SU-DHL-6 (cell line): Measurements from ENCODE around the gene PPP6C.

Experiments
- H2AFZ ChIP-seq: fragments of 200-600 bp; sonication (generic); 2 replicates; pipeline ENCODE4 v1.6.1; 2014; ENCODE audit warnings: low read depth, mild to moderate bottlenecking, moderate library complexity, mixed read lengths, antibody characterized with exemption, low read length; ENCODE audit not compliant: severe bottlenecking
- H3F3A ChIP-seq: fragments of 200-600 bp; shearing (Covaris generic); 2 replicates; pipeline ENCODE4 v1.6.0; 2016; ENCODE audit warnings: antibody characterized with exemption, mild to moderate bottlenecking; ENCODE audit not compliant: insufficient read depth
- H3K27ac ChIP-seq: fragments of 200-600 bp; sonication (generic); 2 replicates; pipeline ENCODE4 v1.5.1; 2016; ENCODE audit warnings: low read depth, mild to moderate bottlenecking, low read length, moderate library complexity, mixed read lengths
- H3K27me3 ChIP-seq: fragments of 200-600 bp; sonication (generic), shearing (Covaris generic); 2 replicates; pipeline ENCODE4 v1.6.0; 2014; ENCODE audit warnings: mild to moderate bottlenecking, low read length
- H3K36me3 ChIP-seq: fragments of 200-600 bp; sonication (generic); 2 replicates; pipeline ENCODE4 v1.6.1; 2014; ENCODE audit warnings: mild to moderate bottlenecking, low read length, mixed read lengths
- H3K4me2 ChIP-seq: fragments of 300-600, 200-600 bp; shearing (Covaris generic), sonication (generic); 2 replicates; pipeline ENCODE4 v1.6.0; 2014; ENCODE audit warnings: low read length, low read depth, mild to moderate bottlenecking; ENCODE audit not compliant: poor library complexity, severe bottlenecking
- H3K4me3 ChIP-seq: fragments of 200-600 bp; sonication (generic); 2 replicates; pipeline ENCODE4 v1.5.1; 2014; ENCODE audit warnings: antibody characterized with exemption, low read length, mild to moderate bottlenecking, mixed read lengths; ENCODE audit not compliant: insufficient read depth, poor library complexity, severe bottlenecking
- H3K79me2 ChIP-seq: fragments of 200-600 bp; sonication (generic); 2 replicates; pipeline ENCODE4 v1.6.1; 2014; ENCODE audit warnings: mild to moderate bottlenecking, low read length, moderate library complexity; ENCODE audit not compliant: insufficient read depth
- H3K9ac ChIP-seq: fragments of 200-600 bp; sonication (generic); 2 replicates; pipeline ENCODE4 v1.7.0; 2014; ENCODE audit warnings: mild to moderate bottlenecking, low read length
- H3K9me2 ChIP-seq: fragments of 200-600 bp; sonication (generic); replicated peaks from 2 replicates; pipeline ENCODE4 v1.6.1; 2014; ENCODE audit warnings: low read length; ENCODE audit not compliant: insufficient read depth
- H3K9me3 ChIP-seq: fragments of 200-600 bp; sonication (generic); 2 replicates; pipeline ENCODE4 v1.6.1; 2014; ENCODE audit warnings: low read length, mixed read lengths; ENCODE audit not compliant: insufficient read depth
- H4K20me1 ChIP-seq: fragments of 200-600 bp; sonication (generic); 2 replicates; pipeline ENCODE4 v1.6.1; 2014; ENCODE audit warnings: low read depth, mild to moderate bottlenecking, antibody characterized with exemption, low read length, moderate library complexity, mixed read lengths
- CTCF ChIP-seq: fragments of 200-600 bp; sonication (generic); IDR thresholded peaks from one replicate; pipeline ENCODE4 v1.5.1; 2017; ENCODE audit warnings: antibody characterized with exemption, mild to moderate bottlenecking, low read length, moderate library complexity; ENCODE audit not compliant: insufficient read depth, poor library complexity, severe bottlenecking
- EZH2phosphoT487 ChIP-seq: fragments of 200-600 bp; sonication (generic), shearing (Covaris generic); conservative IDR thresholded peaks from 2 replicates; pipeline ENCODE4 v1.6.1; 2018; ENCODE audit warnings: mild to moderate bottlenecking, antibody characterized with exemption, low read length, moderate library complexity, mixed read lengths

PPP6C gene

GRCh38 chr9:125151730-125152129, 37.9 kb downstream of the PPP6C start:
- H3K27ac ChIP-seq, result no peak overlapping the region

GRCh38 chr9:125150349-125151245, 39.0 kb downstream of the PPP6C start:
- Histone ChIP-seq H3K9me2 (no peaks in the 10 kb centered on the region), H2AFZ (no peak overlapping the region), H3K36me3 (peaks cover 15% of the 10 kb centered on the region; the same call in 1 of the 2 replicates), H3K27me3 (no peaks in the 10 kb centered on the region), H3K4me2 (no peak overlapping the region), H4K20me1 (no peaks in the 10 kb centered on the region), H3K4me3 (no peak overlapping the region), H3K79me2 (no peaks in the 10 kb centered on the region), H3F3A (peaks cover 7% of the 10 kb centered on the region), H3K9me3 (no peaks in the 10 kb centered on the region), H3K9ac (no peak overlapping the region), H3K27ac (no peak overlapping the region)
- TF ChIP-seq CTCF (no peak), EZH2phosphoT487 (no peak)

More at GRCh38 chr9:125151730-125152129, 37.9 kb downstream of the PPP6C start:
- no peak for TF ChIP-seq CTCF
- no peak for TF ChIP-seq EZH2phosphoT487
- Histone ChIP-seq H2AFZ (no peak overlapping the region), H3K9me3 (no peaks in the 10 kb centered on the region), H3K9ac (no peak overlapping the region), H4K20me1 (no peaks in the 10 kb centered on the region), H3K9me2 (no peaks in the 10 kb centered on the region), H3K4me3 (no peak overlapping the region), H3K36me3 (peaks cover 15% of the 10 kb centered on the region; the same call in 1 of the 2 replicates), H3K27me3 (no peaks in the 10 kb centered on the region), H3K79me2 (no peaks in the 10 kb centered on the region), H3K4me2 (no peak overlapping the region), H3F3A (no peaks in the 10 kb centered on the region)

- H3K4me2 ChIP-seq, result no peak overlapping the region
- H3K27ac ChIP-seq, result no peak overlapping the region
- H3K27me3 ChIP-seq, result no peaks in the 10 kb centered on the region
- no peaks in the 10 kb centered on the region for H3K9me2 ChIP-seq
- no peaks in the 10 kb centered on the region for H3K79me2 ChIP-seq
- H4K20me1 ChIP-seq, result no peaks in the 10 kb centered on the region
- H3K4me3 ChIP-seq, result no peak overlapping the region
- peaks cover 15% of the 10 kb centered on the region; the same call in 1 of the 2 replicates for H3K36me3 ChIP-seq
- no peak overlapping the region for H2AFZ ChIP-seq
- TF ChIP-seq EZH2phosphoT487, result no peak
- H3K9ac ChIP-seq, result no peak overlapping the region
- peaks cover 21% of the 10 kb centered on the region for H3F3A ChIP-seq
- H3K9me3 ChIP-seq, result no peaks in the 10 kb centered on the region
Measured at GRCh38 chr9:125147401-125147951, 42.1 kb downstream of the PPP6C start.

GRCh38 chr9:125146247-125146646, 43.4 kb downstream of the PPP6C start:
- Histone ChIP-seq H3K36me3 (peaks cover 15% of the 10 kb centered on the region; the same call in 1 of the 2 replicates), H4K20me1 (no peaks in the 10 kb centered on the region), H3K27me3 (no peaks in the 10 kb centered on the region), H2AFZ (no peak overlapping the region), H3K4me3 (no peak overlapping the region), H3K79me2 (no peaks in the 10 kb centered on the region), H3K9me2 (no peaks in the 10 kb centered on the region), H3K9me3 (no peaks in the 10 kb centered on the region), H3F3A (peaks cover 31% of the 10 kb centered on the region), H3K9ac (no peak overlapping the region), H3K4me2 (no peak overlapping the region), H3K27ac (no peak overlapping the region)
- TF ChIP-seq CTCF, result no peak
- TF ChIP-seq EZH2phosphoT487, result no peak
